H1 (cell line): ENCODE results near the gene NUP43. TPM values are rescaled to one million over a fixed set of nuclear protein-coding genes. Genes with fewer than 3 reads are reported as not detected.

Experiments used
- CTCF ChIA-PET: fragments of 300-600 bp; sonication (Branson Sonifier 250); formaldehyde crosslinking; loops from one replicate; lab custom pipeline; 2021; ENCODE audit not compliant: partially characterized antibody; lab: Charles Lee
- POLR2A ChIA-PET: fragments of 300-600 bp; sonication (Branson Sonifier 250); formaldehyde crosslinking; loops from one replicate; lab custom pipeline; 2021; ENCODE audit warnings: inconsistent platforms; ENCODE audit not compliant: partially characterized antibody; lab: Charles Lee
- DNase-seq, 2 experiments: peaks; one replicate each; pipeline versions ENCODE4 v3.0.0 to v3.0.0-alpha.2; 2010 to 2022; ENCODE audit warnings: low spot score in 2 of 2, low read depth in 1 of 2, mixed read lengths in 1 of 2
- FAIRE-seq: peaks from 2 replicates; lab custom pipeline; 2011; peaks lifted over from hg19 to GRCh38; lab: Jason Lieb, UNC
- H2AFZ ChIP-seq: 2 replicates; pipeline ENCODE4 v1.8.1; 2012; ENCODE audit warnings: low read length, inconsistent platforms
- H2AK5ac ChIP-seq: 2 replicates; pipeline ENCODE4 v1.6.1; 2013; ENCODE audit warnings: low read depth, low read length
- H2BK120ac ChIP-seq: replicated peaks from 2 replicates; pipeline ENCODE3; 2013; ENCODE audit warnings: low read depth, low read length, inconsistent platforms
- H2BK12ac ChIP-seq: 2 replicates; pipeline ENCODE4 v1.6.1; 2013; ENCODE audit warnings: low read depth, low read length
- H2BK15ac ChIP-seq: 2 replicates; pipeline ENCODE4 v1.6.1; 2013; ENCODE audit warnings: low read length
- H2BK20ac ChIP-seq: 2 replicates; pipeline ENCODE4 v1.6.1; 2013; ENCODE audit warnings: low read length
- H2BK5ac ChIP-seq: 2 replicates; pipeline ENCODE4 v1.6.1; 2013; ENCODE audit warnings: low read depth, low read length
- H3K14ac ChIP-seq: 2 replicates; pipeline ENCODE4 v1.6.1; 2013; ENCODE audit warnings: inconsistent platforms; ENCODE audit not compliant: insufficient read length
- H3K18ac ChIP-seq: 2 replicates; pipeline ENCODE4 v1.6.1; 2013; ENCODE audit warnings: low read length; ENCODE audit errors: extremely low read depth
- H3K23ac ChIP-seq: 2 replicates; pipeline ENCODE4 v1.6.1; 2013; ENCODE audit warnings: inconsistent platforms; ENCODE audit not compliant: insufficient read length
- H3K23me2 ChIP-seq: 2 replicates; pipeline ENCODE4 v1.6.1; 2013; ENCODE audit warnings: low read depth, low read length
- H3K27ac ChIP-seq: 2 replicates; pipeline ENCODE4 v1.6.1; 2011; ENCODE audit warnings: low read depth, low read length, inconsistent platforms
- H3K27me3 ChIP-seq, 4 experiments: replicated peaks in 1 of 4; 1 replicate in 1 of 4; 2 replicates in 3 of 4; pipeline versions ENCODE4 v1.6.1 to v1.8.1; 2011 to 2013; ENCODE audit warnings: low read length in 3 of 4, mild to moderate bottlenecking in 3 of 4, inconsistent platforms in 2 of 4, mixed read lengths in 2 of 4, moderate library complexity in 1 of 4; ENCODE audit not compliant: control insufficient read depth in 3 of 4, insufficient read depth in 3 of 4; ENCODE audit errors: extremely low read depth in 1 of 4
- H3K36me3 ChIP-seq, 4 experiments: 2 replicates each; pipeline versions ENCODE4 v1.6.1 to v1.8.1; 2011 to 2013; ENCODE audit warnings: mild to moderate bottlenecking in 4 of 4, low read length in 3 of 4, moderate library complexity in 2 of 4, control low read depth in 1 of 4, inconsistent platforms in 1 of 4; ENCODE audit not compliant: insufficient read depth in 4 of 4, control insufficient read depth in 2 of 4
- H3K4ac ChIP-seq: replicated peaks from 2 replicates; pipeline ENCODE3; 2013; ENCODE audit warnings: low read length, low read depth, mixed read lengths, inconsistent platforms; ENCODE audit not compliant: insufficient read length
- H3K4me1 ChIP-seq, 4 experiments: replicated peaks in 1 of 4; 1 replicate in 1 of 4; 2 replicates in 3 of 4; pipeline versions ENCODE4 v1.6.1 to v1.8.1; 2011 to 2013; ENCODE audit warnings: low read length in 3 of 4, inconsistent platforms in 2 of 4, mixed read lengths in 1 of 4; ENCODE audit not compliant: insufficient read depth in 4 of 4, control insufficient read depth in 3 of 4
- H3K4me2 ChIP-seq, 2 experiments: 2 replicates each; pipeline versions ENCODE4 v1.6.1 to v1.8.1; 2011 to 2013; ENCODE audit warnings: low read depth in 2 of 2, low read length in 2 of 2, control low read depth in 1 of 2, inconsistent platforms in 1 of 2, mild to moderate bottlenecking in 1 of 2; ENCODE audit not compliant: insufficient read depth in 1 of 2
- H3K4me3 ChIP-seq, 4 experiments: fragments of 200-600, 300-600 bp in 1 of 4; sonication (generic), shearing (Covaris generic), sonication (Bioruptor Twin) in 1 of 4; 2 replicates each; pipeline versions ENCODE4 v1.5.1 to v1.8.1; 2011 to 2016; ENCODE audit warnings: low read length in 4 of 4, low read depth in 3 of 4, control low read depth in 2 of 4, inconsistent platforms in 2 of 4, mild to moderate bottlenecking in 2 of 4, mixed read lengths in 1 of 4, moderate library complexity in 1 of 4; ENCODE audit not compliant: insufficient read depth in 2 of 4; ENCODE audit errors: extremely low read depth in 1 of 4
- H3K56ac ChIP-seq: replicated peaks from 2 replicates; pipeline ENCODE3; 2013; ENCODE audit warnings: low read depth, mild to moderate bottlenecking, mixed read lengths, low read length, inconsistent platforms; ENCODE audit not compliant: insufficient read length
- H3K79me1 ChIP-seq: 2 replicates; pipeline ENCODE4 v1.6.1; 2013; ENCODE audit warnings: low read depth, low read length, control low read depth
- H3K79me2 ChIP-seq, 2 experiments: 2 replicates each; pipeline versions ENCODE4 v1.6.1 to v1.8.1; 2012 to 2013; ENCODE audit warnings: low read length in 2 of 2, mild to moderate bottlenecking in 2 of 2, inconsistent platforms in 1 of 2; ENCODE audit not compliant: insufficient read depth in 2 of 2, control insufficient read depth in 1 of 2
- H3K9ac ChIP-seq, 4 experiments: replicated peaks in 1 of 4; 1 replicate in 1 of 4; 2 replicates in 3 of 4; pipeline versions ENCODE4 v1.6.1 to v1.8.1; 2011 to 2013; ENCODE audit warnings: low read depth in 3 of 4, low read length in 3 of 4, control low read depth in 2 of 4, mild to moderate bottlenecking in 2 of 4, moderate library complexity in 2 of 4, inconsistent platforms in 1 of 4; ENCODE audit errors: extremely low read depth in 1 of 4
- H3K9me3 ChIP-seq, 2 experiments: 2 replicates each; pipeline versions ENCODE4 v1.6.1 to v1.8.1; 2012 to 2013; ENCODE audit warnings: mild to moderate bottlenecking in 2 of 2, moderate library complexity in 2 of 2, control low read depth in 1 of 2, inconsistent platforms in 1 of 2, low read depth in 1 of 2, low read length in 1 of 2, mixed read lengths in 1 of 2; ENCODE audit not compliant: insufficient read depth in 2 of 2
- H4K20me1 ChIP-seq, 2 experiments: replicated peaks in 1 of 2; 2 replicates each; pipeline versions ENCODE3 to v1.8.1; 2011 to 2013; ENCODE audit warnings: inconsistent platforms in 2 of 2, low read length in 2 of 2, mild to moderate bottlenecking in 1 of 2; ENCODE audit not compliant: insufficient read depth in 2 of 2, control insufficient read depth in 1 of 2
- H4K5ac ChIP-seq: 2 replicates; pipeline ENCODE4 v1.6.1; 2013; ENCODE audit warnings: low read length, low read depth, mixed read lengths, inconsistent platforms; ENCODE audit not compliant: insufficient read length
- H4K8ac ChIP-seq: 2 replicates; pipeline ENCODE4 v1.8.0; 2013; ENCODE audit warnings: mild to moderate bottlenecking, moderate library complexity, low read length, inconsistent platforms; ENCODE audit not compliant: insufficient read depth; ENCODE audit errors: extremely low read depth
- H4K91ac ChIP-seq: replicated peaks from 2 replicates; pipeline ENCODE3; 2013; ENCODE audit warnings: low read length, mixed read lengths, inconsistent platforms; ENCODE audit not compliant: insufficient read length
- JUN ChIP-seq: IDR thresholded peaks from 2 replicates; pipeline ENCODE4 v1.6.1; 2011; ENCODE audit warnings: low read depth, mild to moderate bottlenecking, improper control_type of control experiment, low read length
- JUND ChIP-seq: IDR thresholded peaks from 2 replicates; pipeline ENCODE4 v1.6.1; 2011; ENCODE audit warnings: mild to moderate bottlenecking, improper control_type of control experiment, low read length
- WGBS, 2 experiments: shearing (Covaris generic) in 1 of 2; methylation state at CpG; one replicate each; pipeline versions ENCODE4 v1.1.6 to v1.1.7; 2013 to 2015; ENCODE audit warnings: low lambda C conversion rate in 2 of 2, mixed read lengths in 2 of 2, inconsistent platforms in 1 of 2, low coverage in 1 of 2, missing lambda C conversion rate in 1 of 2; ENCODE audit not compliant: insufficient replicate concordance in 2 of 2, insufficient coverage in 1 of 2, insufficient read length in 1 of 2; ENCODE audit errors: extremely low coverage in 1 of 2, missing lambda C conversion rate in 1 of 2; 5-methylcytosine and 5-hydroxymethylcytosine counted together
- polyA plus RNA-seq, 7 experiments: library from polyadenylated mRNA; depleted of rRNA in 3 of 7; stranded (reverse) in 5 of 7; unstranded in 2 of 7; fragments of >200 nt in 5 of 7; fragments of 200-250 nt in 2 of 7; gene quantifications; 1 replicate in 5 of 7; 2 replicates in 1 of 7; 4 replicates in 1 of 7; pipeline versions ENCODE4 v1.2.1 to v1.2.3, GENCODE V29; 2011 to 2013; ENCODE audit warnings: missing spikeins in 2 of 7, mixed read lengths in 2 of 7
- total RNA-seq: library from RNA; stranded (reverse); fragmentation: NEBNext Ultra II Directional; extraction: Animal tissue kit (Norgen Biotek cat#: 25700); gene quantifications from 2 replicates; pipeline ENCODE4 v1.2.1, GENCODE V29; 2021

NUP43 gene
- total and polyA plus RNA-seq, 2 of the 8 experiments (the other 6 are each of a cell fraction or from before 2014, with no cell fraction given), result 25.2 to 83.4 TPM

- Histone ChIP-seq H3K18ac (peak within 1 kb of the TSS; percentile 93), H4K5ac (peak within 1 kb of the TSS; percentile 91), H2BK120ac (peak within 1 kb of the TSS; percentile 43), H3K4me3 (peak within 1 kb of the TSS; percentile 81 to 93 (median 86)), H2AK5ac (no peak within 1 kb of the TSS), H3K56ac (peak within 1 kb of the TSS; percentile 97), H3K4me2 (peak within 1 kb of the TSS; percentile 90 to 91), H4K91ac (peak within 1 kb of the TSS; percentile 96), H2BK20ac (no peak within 1 kb of the TSS), H3K79me1 (peaks cover 2% of the 10 kb centered on the region; the same call in 1 of the 2 replicates), H3K27ac (peak within 1 kb of the TSS; percentile 93), H2BK12ac (0 out of 2 replicates have a peak within 1 kb of the TSS, but pooled peaks have one; percentile 75), H2AFZ (peak within 1 kb of the TSS; percentile 98), H3K79me2 (peaks cover 7 to 54% of the 10 kb centered on the region in 2 experiments), H3K4me1 (peaks cover 0 to 4% (median 2%) of the 10 kb centered on the region in 4 experiments; a peak in 3 of 7 replicates), H3K14ac (no peak within 1 kb of the TSS), H3K23me2 (peaks cover 4% of the 10 kb centered on the region; the same call in 1 of the 2 replicates), H3K9ac (peak within 1 kb of the TSS; percentile 94 to 98 (median 98)), H4K8ac (peak within 1 kb of the TSS; percentile 100), H4K20me1 (peaks cover 0 to 4% of the 10 kb centered on the region in 2 experiments), H3K9me3 (no peaks in the 10 kb centered on the region), H3K27me3 (no peaks in the 10 kb centered on the region), H3K4ac (peak within 1 kb of the TSS; percentile 91), H3K23ac (no peak within 1 kb of the TSS), H2BK15ac (no peak within 1 kb of the TSS), H3K36me3 (no peaks in the 10 kb centered on the region), H2BK5ac (peak within 1 kb of the TSS; percentile 90)
- ChIA-PET POLR2A (interaction anchor here (0.6 to 3.3 kb wide), 25 partner anchors 9 to 668 kb away, joined by 3 to 23 read pairs (median 3); partner anchors contain the start of genes GINM1, KATNA1, LRP11 and NUP43), CTCF (interaction anchor here (0.6 to 1.5 kb wide), 5 partner anchors 11 to 171 kb away, joined by 3 to 8 read pairs (median 4); no protein-coding TSS in a partner anchor)
- DNase-seq (peak in 1 of 2 experiments; percentile 95), FAIRE-seq (no peak)
- WGBS, 2 experiments, result 2% methylated on average over 55 of the region's 82 CpGs; no CpG with 5 or more reads in 1 of the 2 experiments
- TF ChIP-seq JUND, result no peak
- no peak for TF ChIP-seq JUN
These were observed 28.5 kb downstream of the NUP43 start, which contains the start of gene LATS1 for GRCh38 chr6:149717588-149718458. Gene LATS1, minus strand, starts transcription at chr6:149718101. Its CDS starts 15,975 bp downstream, at chr6:149702126.
